ENCODE data around the gene SYNDIG1L. TPM values are rescaled to one million over a fixed set of nuclear protein-coding genes. Genes with fewer than 3 reads are reported as not detected.

Gene SYNDIG1L
- total and polyA plus RNA-seq, 2 donors (not counting 3 experiments of a cell fraction or from before 2014, with no cell fraction given) = not detected

DNA sequence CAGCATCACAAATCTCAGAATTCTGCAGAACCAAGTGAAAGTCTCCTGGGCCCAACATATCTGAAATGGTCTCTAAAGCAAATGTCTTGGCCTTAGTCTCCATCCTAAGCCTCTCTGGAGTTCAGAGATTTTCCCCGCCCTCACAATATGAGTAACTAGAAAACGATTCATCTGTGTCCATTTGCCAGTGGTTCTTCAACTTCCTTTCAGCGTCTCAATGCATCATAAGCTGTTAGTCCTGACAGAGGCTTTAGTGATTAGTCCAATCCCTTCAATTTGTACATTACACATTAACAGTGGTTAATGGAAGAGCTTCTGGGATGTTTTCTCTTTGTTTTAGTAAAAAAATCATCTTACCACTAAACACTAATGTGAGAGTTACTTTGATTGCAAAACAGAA, 49.7 kb upstream of the SYNDIG1L start:
- peak; percentile 66 for FAIRE-seq
- Histone ChIP-seq H3K27ac (ENCODE audit: insufficient read depth, low read depth, low read length) (no peak overlapping the region), H3K4me3 (replicated peaks in 1 of 3; ENCODE audit: insufficient read depth in 1 of 3, low read depth in 1 of 3, low read length in 3 of 3) (no peak overlapping the region), H3K79me2 (ENCODE audit: control insufficient read depth, insufficient read depth, low read length) (no peaks in the 10 kb centered on the region), H3K9me3 (replicated peaks; ENCODE audit: control insufficient read depth, insufficient read depth, low read length) (no peaks in the 10 kb centered on the region), H3K9me1 (replicated peaks; ENCODE audit: control insufficient read depth, extremely low read depth, insufficient read depth, low read length) (no peaks in the 10 kb centered on the region), H3K4me1 (ENCODE audit: control insufficient read depth, extremely low read depth, insufficient read depth, low read length) (peaks cover 5% of the 10 kb centered on the region), H2AFZ (ENCODE audit: low read depth, low read length) (no peak overlapping the region), H3K4me2 (ENCODE audit: insufficient read depth, low read length) (no peak overlapping the region), H3K36me3 (ENCODE audit: control insufficient read depth in 2 of 2, extremely low read depth in 1 of 2, insufficient read depth in 2 of 2, low read length in 2 of 2) (peaks cover 11 to 14% of the 10 kb centered on the region in 2 experiments), H4K20me1 (replicated peaks; ENCODE audit: control insufficient read depth, extremely low read depth, insufficient read depth, low read length) (no peaks in the 10 kb centered on the region), H3K9ac (replicated peaks; ENCODE audit: extremely low read depth, insufficient read depth, low read length) (no peak overlapping the region), H3K27me3 (ENCODE audit: control insufficient read depth in 2 of 2, insufficient read depth in 2 of 2, low read length in 2 of 2) (no peaks in the 10 kb centered on the region)
- DNase-seq (ENCODE audit: low read depth, low spot score) = no peak
- intact Hi-C loops (cut with micrococcal nuclease) = no loop called here
- dilution Hi-C loops (cut with MboI; ENCODE audit: extremely low pct_ligation_motif_present, low sequenced_read_pairs) = no loop called here
- no TSS peak for BruUV-seq (replicated peaks)
- CTCF ChIA-PET = interaction anchor here (0.9 kb wide), 1 partner anchor 18 kb away, joined by 5 read pairs; no protein-coding TSS in a partner anchor
- POLR2A ChIA-PET = no interaction called here
- TF ChIP-seq POLR2AphosphoS5 (IDR thresholded peaks at IDR 0.05; ENCODE audit: insufficient read depth, low read depth, low read length) (no peak), EZH2 (IDR thresholded peaks at IDR 0.05; ENCODE audit: borderline replicate concordance, low read depth, low read length, severe bottlenecking) (no peak), POLR2A (IDR thresholded peaks at IDR 0.05; ENCODE audit: low read depth, low read length) (no peak), MYC (IDR thresholded peaks at IDR 0.05; ENCODE audit: low read depth, low read length) (no peak), GATA2 (IDR thresholded peaks at IDR 0.05; ENCODE audit: insufficient read depth, insufficient read length, low read depth, low read length) (no peak), FOS (IDR thresholded peaks at IDR 0.05; ENCODE audit: borderline replicate concordance, insufficient read depth, low read length) (no peak), JUN (IDR thresholded peaks at IDR 0.05; ENCODE audit: borderline replicate concordance, insufficient read depth, insufficient read length, low read depth) (no peak)
- TF ChIP-seq, protein P1, sequence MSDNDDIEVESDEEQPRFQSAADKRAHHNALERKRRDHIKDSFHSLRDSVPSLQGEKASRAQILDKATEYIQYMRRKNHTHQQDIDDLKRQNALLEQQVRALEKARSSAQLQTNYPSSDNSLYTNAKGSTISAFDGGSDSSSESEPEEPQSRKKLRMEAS (IDR thresholded peaks at IDR 0.05; ENCODE audit: insufficient read depth, insufficient read length) = no peak
- TF ChIP-seq, protein P2, sequence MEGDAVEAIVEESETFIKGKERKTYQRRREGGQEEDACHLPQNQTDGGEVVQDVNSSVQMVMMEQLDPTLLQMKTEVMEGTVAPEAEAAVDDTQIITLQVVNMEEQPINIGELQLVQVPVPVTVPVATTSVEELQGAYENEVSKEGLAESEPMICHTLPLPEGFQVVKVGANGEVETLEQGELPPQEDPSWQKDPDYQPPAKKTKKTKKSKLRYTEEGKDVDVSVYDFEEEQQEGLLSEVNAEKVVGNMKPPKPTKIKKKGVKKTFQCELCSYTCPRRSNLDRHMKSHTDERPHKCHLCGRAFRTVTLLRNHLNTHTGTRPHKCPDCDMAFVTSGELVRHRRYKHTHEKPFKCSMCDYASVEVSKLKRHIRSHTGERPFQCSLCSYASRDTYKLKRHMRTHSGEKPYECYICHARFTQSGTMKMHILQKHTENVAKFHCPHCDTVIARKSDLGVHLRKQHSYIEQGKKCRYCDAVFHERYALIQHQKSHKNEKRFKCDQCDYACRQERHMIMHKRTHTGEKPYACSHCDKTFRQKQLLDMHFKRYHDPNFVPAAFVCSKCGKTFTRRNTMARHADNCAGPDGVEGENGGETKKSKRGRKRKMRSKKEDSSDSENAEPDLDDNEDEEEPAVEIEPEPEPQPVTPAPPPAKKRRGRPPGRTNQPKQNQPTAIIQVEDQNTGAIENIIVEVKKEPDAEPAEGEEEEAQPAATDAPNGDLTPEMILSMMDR (IDR thresholded peaks at IDR 0.05; ENCODE audit: extremely low read depth in 1 of 2, insufficient read depth in 1 of 2, low read depth in 1 of 2, low read length in 2 of 2) = no peak
